ENCODE data around the gene ULBP1.
"Not testable (repeated sequence)": the region's sequence is repeated elsewhere in the genome, so short reads cannot be mapped to it uniquely, and the experiment has no call there.

DNA sequence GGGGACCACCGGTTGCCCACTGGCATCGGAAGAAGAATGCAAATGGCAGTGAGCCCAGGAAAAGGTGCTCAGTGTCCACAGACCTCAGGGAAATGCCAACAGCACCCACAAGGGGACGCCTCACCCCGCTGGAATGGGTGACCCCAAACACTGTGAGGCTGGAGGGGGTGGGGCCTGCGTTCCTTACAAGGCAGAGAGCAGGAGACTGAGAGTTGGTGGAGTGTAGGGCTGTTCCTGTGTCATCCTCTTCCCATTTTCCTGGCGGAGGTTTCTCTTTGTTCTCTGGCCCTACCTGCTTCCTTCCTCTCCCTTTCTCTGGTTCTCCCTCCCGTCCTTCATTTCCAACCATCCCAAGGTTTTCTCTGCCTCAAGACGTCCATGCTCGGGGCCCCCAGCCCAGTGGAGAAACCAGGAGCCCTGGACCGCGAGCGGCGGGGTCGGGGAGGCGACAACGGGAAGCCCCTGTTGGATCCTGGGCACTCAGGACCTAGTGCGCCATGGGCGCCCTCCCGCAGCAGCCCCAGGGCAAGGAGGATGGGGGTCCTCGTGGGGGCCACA, 25.7 kb upstream of the ULBP1 start:
- TF ChIP-seq, protein P1, sequence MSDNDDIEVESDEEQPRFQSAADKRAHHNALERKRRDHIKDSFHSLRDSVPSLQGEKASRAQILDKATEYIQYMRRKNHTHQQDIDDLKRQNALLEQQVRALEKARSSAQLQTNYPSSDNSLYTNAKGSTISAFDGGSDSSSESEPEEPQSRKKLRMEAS (IDR thresholded peaks at IDR 0.05): not testable (repeated sequence)
- 0 out of 2 replicates have a peak, but pooled peaks have one; percentile 30 for TF ChIP-seq ZBTB7A (IDR thresholded peaks at IDR 0.05; ENCODE audit: low read depth)
- TF ChIP-seq, protein P2, sequence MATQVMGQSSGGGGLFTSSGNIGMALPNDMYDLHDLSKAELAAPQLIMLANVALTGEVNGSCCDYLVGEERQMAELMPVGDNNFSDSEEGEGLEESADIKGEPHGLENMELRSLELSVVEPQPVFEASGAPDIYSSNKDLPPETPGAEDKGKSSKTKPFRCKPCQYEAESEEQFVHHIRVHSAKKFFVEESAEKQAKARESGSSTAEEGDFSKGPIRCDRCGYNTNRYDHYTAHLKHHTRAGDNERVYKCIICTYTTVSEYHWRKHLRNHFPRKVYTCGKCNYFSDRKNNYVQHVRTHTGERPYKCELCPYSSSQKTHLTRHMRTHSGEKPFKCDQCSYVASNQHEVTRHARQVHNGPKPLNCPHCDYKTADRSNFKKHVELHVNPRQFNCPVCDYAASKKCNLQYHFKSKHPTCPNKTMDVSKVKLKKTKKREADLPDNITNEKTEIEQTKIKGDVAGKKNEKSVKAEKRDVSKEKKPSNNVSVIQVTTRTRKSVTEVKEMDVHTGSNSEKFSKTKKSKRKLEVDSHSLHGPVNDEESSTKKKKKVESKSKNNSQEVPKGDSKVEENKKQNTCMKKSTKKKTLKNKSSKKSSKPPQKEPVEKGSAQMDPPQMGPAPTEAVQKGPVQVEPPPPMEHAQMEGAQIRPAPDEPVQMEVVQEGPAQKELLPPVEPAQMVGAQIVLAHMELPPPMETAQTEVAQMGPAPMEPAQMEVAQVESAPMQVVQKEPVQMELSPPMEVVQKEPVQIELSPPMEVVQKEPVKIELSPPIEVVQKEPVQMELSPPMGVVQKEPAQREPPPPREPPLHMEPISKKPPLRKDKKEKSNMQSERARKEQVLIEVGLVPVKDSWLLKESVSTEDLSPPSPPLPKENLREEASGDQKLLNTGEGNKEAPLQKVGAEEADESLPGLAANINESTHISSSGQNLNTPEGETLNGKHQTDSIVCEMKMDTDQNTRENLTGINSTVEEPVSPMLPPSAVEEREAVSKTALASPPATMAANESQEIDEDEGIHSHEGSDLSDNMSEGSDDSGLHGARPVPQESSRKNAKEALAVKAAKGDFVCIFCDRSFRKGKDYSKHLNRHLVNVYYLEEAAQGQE (IDR thresholded peaks at IDR 0.05; ENCODE audit: low read depth): not testable (repeated sequence)
- not testable (repeated sequence) for TF ChIP-seq FOXM1 (IDR thresholded peaks at IDR 0.05; ENCODE audit: borderline replicate concordance, low read depth)

All from Ishikawa (cell line).